Measurements from ENCODE around the gene CLDND1.

DNA sequence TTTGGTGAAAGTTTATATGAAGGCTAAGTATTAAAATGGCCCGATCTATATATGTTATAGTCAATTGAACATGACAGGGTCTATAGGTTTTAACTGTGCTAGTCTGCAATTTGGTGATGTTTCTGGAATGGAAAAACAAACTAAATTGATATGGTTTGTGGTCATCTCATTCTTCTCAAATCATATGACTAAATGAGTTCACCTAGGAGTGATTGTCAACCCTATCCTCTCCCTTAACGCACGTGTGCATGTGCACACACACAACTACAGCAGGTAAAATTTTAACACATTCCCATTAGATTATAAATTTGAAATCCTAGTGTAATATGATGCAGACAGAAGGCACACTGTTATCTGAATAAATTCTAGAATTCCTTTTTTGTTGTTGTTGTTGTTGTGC is 9.0 kb downstream of the CLDND1 start:
- no peak for TF ChIP-seq BHLHE40 (IDR thresholded peaks at IDR 0.05; ENCODE audit: low read length)
- TF ChIP-seq ZSCAN9 (CRISPR knock-in tag; IDR thresholded peaks at IDR 0.05; ENCODE audit: borderline replicate concordance) = no peak
- TF ChIP-seq MTA3 (CRISPR knock-in tag; IDR thresholded peaks at IDR 0.05) = no peak
- no peak for TF ChIP-seq ZNF569 (CRISPR knock-in tag; IDR thresholded peaks at IDR 0.05; ENCODE audit: borderline replicate concordance)
- TF ChIP-seq RARA (CRISPR knock-in tag; IDR thresholded peaks at IDR 0.05) = no peak
- no peak for TF ChIP-seq MXI1 (IDR thresholded peaks at IDR 0.05; ENCODE audit: borderline replicate concordance, low read depth, low read length)
- TF ChIP-seq, protein P1, sequence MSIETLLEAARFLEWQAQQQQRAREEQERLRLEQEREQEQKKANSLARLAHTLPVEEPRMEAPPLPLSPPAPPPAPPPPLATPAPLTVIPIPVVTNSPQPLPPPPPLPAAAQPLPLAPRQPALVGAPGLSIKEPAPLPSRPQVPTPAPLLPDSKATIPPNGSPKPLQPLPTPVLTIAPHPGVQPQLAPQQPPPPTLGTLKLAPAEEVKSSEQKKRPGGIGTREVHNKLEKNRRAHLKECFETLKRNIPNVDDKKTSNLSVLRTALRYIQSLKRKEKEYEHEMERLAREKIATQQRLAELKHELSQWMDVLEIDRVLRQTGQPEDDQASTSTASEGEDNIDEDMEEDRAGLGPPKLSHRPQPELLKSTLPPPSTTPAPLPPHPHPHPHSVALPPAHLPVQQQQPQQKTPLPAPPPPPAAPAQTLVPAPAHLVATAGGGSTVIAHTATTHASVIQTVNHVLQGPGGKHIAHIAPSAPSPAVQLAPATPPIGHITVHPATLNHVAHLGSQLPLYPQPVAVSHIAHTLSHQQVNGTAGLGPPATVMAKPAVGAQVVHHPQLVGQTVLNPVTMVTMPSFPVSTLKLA (IDR thresholded peaks at IDR 0.05) = no peak
- TF ChIP-seq GFI1 (CRISPR knock-in tag; IDR thresholded peaks at IDR 0.05; ENCODE audit: borderline replicate concordance) = no peak
- TF ChIP-seq, protein P2, sequence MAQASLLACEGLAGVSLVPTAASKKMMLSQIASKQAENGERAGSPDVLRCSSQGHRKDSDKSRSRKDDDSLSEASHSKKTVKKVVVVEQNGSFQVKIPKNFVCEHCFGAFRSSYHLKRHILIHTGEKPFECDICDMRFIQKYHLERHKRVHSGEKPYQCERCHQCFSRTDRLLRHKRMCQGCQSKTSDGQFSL (CRISPR knock-in tag; IDR thresholded peaks at IDR 0.05) = no peak
- TF ChIP-seq ZNF124 (CRISPR knock-in tag; IDR thresholded peaks at IDR 0.05) = no peak

Data from HepG2 (cell line).